ENCODE measurements around the gene CIPC. TPM values are rescaled to one million over a fixed set of nuclear protein-coding genes. Genes with fewer than 3 reads are reported as not detected.
A peak's percentile ranks its signal among the peaks of the same experiment; 100 is the strongest.

The CIPC gene
- total RNA-seq, 1 donor from 2014 or later = 22.5 TPM

GRCh38 chr14:77114609-77115008 lies 16.6 kb downstream of the CIPC start:
- Mint-ChIP-seq H3K27me3 (ENCODE audit: insufficient read depth, low read depth) (no peaks in the 10 kb centered on the region), H3K4me1 (peaks cover 24% of the 10 kb centered on the region), H3K36me3 (peaks cover 32% of the 10 kb centered on the region), H3K27ac (no peak overlapping the region), H3K4me3 (no peak overlapping the region), H3K9me3 (no peaks in the 10 kb centered on the region)
- no peaks in the 10 kb centered on the region for H3K9me3 ChIP-seq (ENCODE audit: low read depth)
- H3K79me2 ChIP-seq (ENCODE audit: low read depth) = no peaks in the 10 kb centered on the region
- H3K27me3 ChIP-seq = no peaks in the 10 kb centered on the region
- no peak overlapping the region for H3K4me3 ChIP-seq
- H3F3A ChIP-seq (ENCODE audit: low read depth) = peaks cover 22% of the 10 kb centered on the region
- H3K4me2 ChIP-seq = no peak overlapping the region
- H2AFZ ChIP-seq (replicated peaks) = no peak overlapping the region
- no peaks in the 10 kb centered on the region for H3K36me3 ChIP-seq
- TF ChIP-seq EZH2phosphoT487 (IDR thresholded peaks at IDR 0.05) (no peak), CTCF (IDR thresholded peaks at IDR 0.05) (no peak), EZH2 (IDR thresholded peaks at IDR 0.05) (no peak)
- no peak overlapping the region for H3K27ac ChIP-seq
- H3K4me1 ChIP-seq = peaks cover 21% of the 10 kb centered on the region
- peaks cover 15% of the 10 kb centered on the region for H4K20me1 ChIP-seq (ENCODE audit: low read depth)
- no peak overlapping the region for H3K9ac ChIP-seq
- DNase-seq (ENCODE audit: low spot score) = no peak

- TF ChIP-seq CTCF (IDR thresholded peaks at IDR 0.05) (no peak), EZH2 (IDR thresholded peaks at IDR 0.05) (no peak), EZH2phosphoT487 (IDR thresholded peaks at IDR 0.05) (no peak)
- no peak overlapping the region for H3K27ac ChIP-seq
- no peaks in the 10 kb centered on the region for H3K9me3 Mint-ChIP-seq
Measured at GRCh38 chr14:77116172-77116817, 18.2 kb downstream of the CIPC start.

GRCh38 chr14:77119851-77120250 lies 21.8 kb downstream of the CIPC start:
- H3K27me3 ChIP-seq = peaks cover 12% of the 10 kb centered on the region
- no peak overlapping the region for H3K27ac Mint-ChIP-seq
- H3K4me1 Mint-ChIP-seq = peaks cover 33% of the 10 kb centered on the region
- no peaks in the 10 kb centered on the region for H3K9me3 Mint-ChIP-seq
- no peaks in the 10 kb centered on the region for H3K9me3 ChIP-seq (ENCODE audit: low read depth)
- H2AFZ ChIP-seq (replicated peaks) = no peak overlapping the region
- peaks cover 15% of the 10 kb centered on the region for H3K36me3 Mint-ChIP-seq
- H3K27ac ChIP-seq = no peak overlapping the region
- no peaks in the 10 kb centered on the region for H3K36me3 ChIP-seq
- no peak for DNase-seq (ENCODE audit: low spot score)
- no peaks in the 10 kb centered on the region for H3K79me2 ChIP-seq (ENCODE audit: low read depth)
- H3K4me3 ChIP-seq = no peak overlapping the region
- H3K9ac ChIP-seq = no peak overlapping the region
- H3F3A ChIP-seq (ENCODE audit: low read depth) = peaks cover 28% of the 10 kb centered on the region
- H3K4me1 ChIP-seq = peaks cover 14% of the 10 kb centered on the region
- TF ChIP-seq EZH2 (IDR thresholded peaks at IDR 0.05) (no peak), EZH2phosphoT487 (IDR thresholded peaks at IDR 0.05) (no peak), CTCF (IDR thresholded peaks at IDR 0.05) (no peak)
- H3K27me3 Mint-ChIP-seq (ENCODE audit: insufficient read depth, low read depth) = peaks cover 15% of the 10 kb centered on the region
- H3K4me3 Mint-ChIP-seq = peak overlapping the region; percentile 35
- no peaks in the 10 kb centered on the region for H4K20me1 ChIP-seq (ENCODE audit: low read depth)
- no peak overlapping the region for H3K4me2 ChIP-seq

More at GRCh38 chr14:77116172-77116817, 18.2 kb downstream of the CIPC start:
- Histone ChIP-seq H3K36me3 (no peaks in the 10 kb centered on the region), H4K20me1 (ENCODE audit: low read depth) (peaks cover 4% of the 10 kb centered on the region), H3K79me2 (ENCODE audit: low read depth) (no peaks in the 10 kb centered on the region), H3K4me1 (peaks cover 14% of the 10 kb centered on the region), H3K27me3 (no peaks in the 10 kb centered on the region), H2AFZ (replicated peaks) (no peak overlapping the region), H3F3A (ENCODE audit: low read depth) (peaks cover 12% of the 10 kb centered on the region), H3K4me2 (no peak overlapping the region), H3K9ac (no peak overlapping the region), H3K9me3 (ENCODE audit: low read depth) (no peaks in the 10 kb centered on the region), H3K4me3 (no peak overlapping the region)
- peaks cover 2% of the 10 kb centered on the region for H3K27me3 Mint-ChIP-seq (ENCODE audit: insufficient read depth, low read depth)
- peaks cover 22% of the 10 kb centered on the region for H3K4me1 Mint-ChIP-seq
- H3K27ac Mint-ChIP-seq = no peak overlapping the region
- H3K4me3 Mint-ChIP-seq = no peak overlapping the region
- DNase-seq (ENCODE audit: low spot score) = no peak
- peaks cover 32% of the 10 kb centered on the region for H3K36me3 Mint-ChIP-seq

All from neural progenitor cell (in vitro differentiated cells).